Skeletal muscle tissue (tissue), 4 donors: ENCODE data around the gene CFAP57. TPM values are rescaled to one million over a fixed set of nuclear protein-coding genes. Genes with fewer than 3 reads are reported as not detected.
"Not testable (repeated sequence)": the region's sequence is repeated elsewhere in the genome, so short reads cannot be mapped to it uniquely, and the experiment has no call there.

Experiments
- H3K27ac ChIP-seq: one replicate; pipeline ENCODE4 v1.7.0; 2013; ENCODE audit warnings: mild to moderate bottlenecking, low read depth, low read length, inconsistent platforms
- H3K27me3 ChIP-seq, 3 donors: one replicate each; pipeline ENCODE4 v1.7.0; 2013; ENCODE audit warnings: low read length in 3 of 3; ENCODE audit not compliant: control insufficient read depth in 3 of 3, insufficient read depth in 3 of 3
- H3K36me3 ChIP-seq, 3 donors: one replicate each; pipeline ENCODE4 v1.7.0; 2013; ENCODE audit warnings: low read length in 3 of 3; ENCODE audit not compliant: control insufficient read depth in 3 of 3, insufficient read depth in 3 of 3
- H3K4me1 ChIP-seq, 3 donors: one replicate each; pipeline ENCODE4 v1.7.0; 2013; ENCODE audit warnings: low read length in 3 of 3, mild to moderate bottlenecking in 3 of 3; ENCODE audit not compliant: control insufficient read depth in 3 of 3, insufficient read depth in 3 of 3
- H3K4me3 ChIP-seq, 3 donors: one replicate each; pipeline ENCODE4 v1.7.0; 2013; ENCODE audit warnings: low read length in 3 of 3
- H3K9ac ChIP-seq, 3 donors: one replicate each; pipeline ENCODE4 v1.7.0; 2013; ENCODE audit warnings: low read length in 3 of 3, mild to moderate bottlenecking in 3 of 3, moderate library complexity in 2 of 3, low read depth in 1 of 3
- H3K9me3 ChIP-seq, 3 donors: one replicate each; pipeline ENCODE4 v1.7.0; 2013; ENCODE audit warnings: low read length in 3 of 3; ENCODE audit not compliant: control insufficient read depth in 3 of 3
- total RNA-seq: library from RNA; depleted of rRNA; stranded (reverse); fragments of >200 nt; gene quantifications from one replicate; pipeline ENCODE4 v1.2.3, GENCODE V29; 2014
- donor health status: Osteomylitis.

Gene CFAP57
- total RNA-seq, 1 donor from 2014 or later: 0.52 TPM

- Histone ChIP-seq H3K27me3 (peaks cover 0 to 2% (median 0%) of the 10 kb centered on the region in 3 donors), H3K4me1 (no peaks in the 10 kb centered on the region), H3K9me3 (no peaks in the 10 kb centered on the region), H3K9ac (no peak overlapping the region), H3K4me3 (no peak overlapping the region), H3K36me3 (no peaks in the 10 kb centered on the region), H3K27ac (no peak overlapping the region)
These were observed 27.1 kb downstream of the CFAP57 start for GRCh38 chr1:43199093-43199726.

- no peak overlapping the region for H3K9ac ChIP-seq
These were observed 31.7 kb downstream of the CFAP57 start for GRCh38 chr1:43203859-43204258.

GRCh38 chr1:43204394-43204793 lies 32.3 kb downstream of the CFAP57 start:
- Histone ChIP-seq H3K4me3 (no peak overlapping the region), H3K4me1 (peaks cover 9 to 19% (median 10%) of the 10 kb centered on the region in 3 donors), H3K36me3 (no peaks in the 10 kb centered on the region), H3K9me3 (no peaks in the 10 kb centered on the region), H3K9ac (no peak overlapping the region), H3K27ac (no peak overlapping the region), H3K27me3 (peaks cover 0 to 4% (median 0%) of the 10 kb centered on the region in 3 donors)

More at GRCh38 chr1:43203859-43204258, 31.7 kb downstream of the CFAP57 start:
- Histone ChIP-seq H3K27me3 (peaks cover 0 to 4% (median 0%) of the 10 kb centered on the region in 3 donors), H3K4me3 (no peak overlapping the region), H3K27ac (no peak overlapping the region), H3K4me1 (peaks cover 9 to 19% (median 10%) of the 10 kb centered on the region in 3 donors), H3K36me3 (no peaks in the 10 kb centered on the region), H3K9me3 (no peaks in the 10 kb centered on the region)

GRCh38 chr1:43205671-43206070 lies 33.5 kb downstream of the CFAP57 start:
- H3K4me3 ChIP-seq: no peak overlapping the region
- peaks cover 9 to 19% (median 10%) of the 10 kb centered on the region in 3 donors for H3K4me1 ChIP-seq
- H3K27me3 ChIP-seq: peaks cover 0 to 4% (median 0%) of the 10 kb centered on the region in 3 donors
- no peaks in the 10 kb centered on the region for H3K9me3 ChIP-seq
- H3K36me3 ChIP-seq: no peaks in the 10 kb centered on the region
- no peak overlapping the region for H3K9ac ChIP-seq
- H3K27ac ChIP-seq: no peak overlapping the region

GRCh38 chr1:43206600-43207228 lies 34.6 kb downstream of the CFAP57 start:
- peaks cover 0 to 4% (median 0%) of the 10 kb centered on the region in 3 donors for H3K27me3 ChIP-seq
- H3K4me3 ChIP-seq: no peak overlapping the region
- no peak overlapping the region for H3K9ac ChIP-seq
- H3K27ac ChIP-seq: peak overlapping the region; percentile 51
- H3K4me1 ChIP-seq: peaks cover 9 to 19% (median 10%) of the 10 kb centered on the region in 3 donors
- no peaks in the 10 kb centered on the region for H3K9me3 ChIP-seq
- H3K36me3 ChIP-seq: no peaks in the 10 kb centered on the region

- Histone ChIP-seq H3K4me1 (peaks cover 9 to 19% (median 10%) of the 10 kb centered on the region in 3 donors), H3K4me3 (no peak overlapping the region), H3K27me3 (peaks cover 0 to 4% (median 0%) of the 10 kb centered on the region in 3 donors), H3K27ac (peak overlapping the region; percentile 51), H3K9me3 (no peaks in the 10 kb centered on the region), H3K9ac (no peak overlapping the region), H3K36me3 (no peaks in the 10 kb centered on the region)
These were observed 35.2 kb downstream of the CFAP57 start for GRCh38 chr1:43207229-43207853.

- not testable (repeated sequence) for H3K27ac ChIP-seq, H3K27me3 ChIP-seq, H3K9ac ChIP-seq, H3K36me3 ChIP-seq, H3K9me3 ChIP-seq, H3K4me3 ChIP-seq
- peaks cover 9 to 19% (median 10%) of the 10 kb centered on the region in 3 donors for H3K4me1 ChIP-seq
These were observed 36.1 kb downstream of the CFAP57 start for GRCh38 chr1:43208277-43208676.

- H3K9me3 ChIP-seq: no peaks in the 10 kb centered on the region
- no peak overlapping the region for H3K9ac ChIP-seq
- H3K27me3 ChIP-seq: peaks cover 0 to 8% (median 3%) of the 10 kb centered on the region in 3 donors
- H3K4me3 ChIP-seq: no peak overlapping the region
- no peak overlapping the region for H3K27ac ChIP-seq
- no peaks in the 10 kb centered on the region for H3K36me3 ChIP-seq
- H3K4me1 ChIP-seq: no peaks in the 10 kb centered on the region
These were observed 42.6 kb downstream of the CFAP57 start for GRCh38 chr1:43214501-43215444.

GRCh38 chr1:43217747-43218146 lies 45.6 kb downstream of the CFAP57 start:
- Histone ChIP-seq H3K9ac (no peak overlapping the region), H3K27ac (no peak overlapping the region), H3K9me3 (no peaks in the 10 kb centered on the region)

More at GRCh38 chr1:43217747-43218146, 45.6 kb downstream of the CFAP57 start:
- Histone ChIP-seq H3K36me3 (no peaks in the 10 kb centered on the region), H3K27me3 (peaks cover 0 to 8% (median 3%) of the 10 kb centered on the region in 3 donors), H3K4me3 (no peak overlapping the region), H3K4me1 (no peaks in the 10 kb centered on the region)
